Ascending aorta (tissue), 2 donors: Measurements from ENCODE around the gene FOXRED2. TPM values are rescaled to one million over a fixed set of nuclear protein-coding genes. Genes with fewer than 3 reads are reported as not detected.
"Not testable (repeated sequence)": the region's sequence is repeated elsewhere in the genome, so short reads cannot be mapped to it uniquely, and the experiment has no call there.

Source experiments
- DNase-seq, 2 donors: peaks; one replicate each; pipeline ENCODE4 v3.0.0-alpha.2; 2019; ENCODE audit warnings: low spot score in 2 of 2
- H3K27ac ChIP-seq, 2 donors: fragments of 200-600 bp; sonication (generic); one replicate each; pipeline ENCODE4 v1.5.1; 2016 to 2017; ENCODE audit warnings: mild to moderate bottlenecking in 1 of 2
- H3K27me3 ChIP-seq: fragments of 200-600 bp; sonication (generic); one replicate; pipeline ENCODE4 v1.5.1; 2017
- H3K36me3 ChIP-seq, 2 donors: fragments of 200-600 bp; sonication (generic); one replicate each; pipeline ENCODE4 v1.5.1; 2016
- H3K4me1 ChIP-seq, 2 donors: fragments of 200-600 bp; sonication (generic); one replicate each; pipeline ENCODE4 v1.5.1; 2016 to 2017; ENCODE audit warnings: mild to moderate bottlenecking in 1 of 2
- H3K4me3 ChIP-seq, 2 donors: fragments of 200-600 bp; sonication (generic); one replicate each; pipeline ENCODE4 v1.5.1; 2016 to 2017; ENCODE audit warnings: mild to moderate bottlenecking in 1 of 2
- H3K9me3 ChIP-seq, 2 donors: fragments of 200-600 bp; sonication (generic); one replicate each; pipeline ENCODE4 v1.5.1; 2016
- CTCF ChIP-seq, 3 experiments: fragments of 200-600 bp in 2 of 3; fragments of 450-650 bp in 1 of 3; sonication (generic) in 2 of 3; IDR thresholded peaks; one replicate each; pipeline ENCODE4 v1.5.1; 2016 to 2019; ENCODE audit warnings: antibody characterized with exemption in 3 of 3, mild to moderate bottlenecking in 1 of 3, moderate library complexity in 1 of 3
- intact Hi-C: fragments of 100-400 bp; cut with DNase I; formaldehyde crosslinking; loops from one replicate; pipeline ENCODE4 v1.15.1; 2023
- total RNA-seq: library from RNA; depleted of rRNA; stranded (reverse); fragments of >200 nt; gene quantifications from one replicate; pipeline ENCODE4 v1.1.0, GENCODE V29; 2016

The FOXRED2 gene
- total RNA-seq, 1 donor from 2014 or later = 25.9 TPM

- intact Hi-C loops = loop anchor here (5.0 kb wide), 1 partner anchor 1226 kb away; no protein-coding TSS in a partner anchor
- TF ChIP-seq CTCF (IDR thresholded peaks at IDR 0.05) = no peak
These were observed 21.5 kb upstream of the FOXRED2 start for GRCh38 chr22:36528341-36528740.

GRCh38 chr22:36522662-36523061 lies 15.8 kb upstream of the FOXRED2 start:
- Histone ChIP-seq H3K4me3 (no peak overlapping the region), H3K27ac (no peak overlapping the region), H3K36me3 (peaks cover 85% of the 10 kb centered on the region in 2 donors), H3K9me3 (no peaks in the 10 kb centered on the region), H3K27me3 (no peaks in the 10 kb centered on the region), H3K4me1 (peaks cover 0 to 4% of the 10 kb centered on the region in 2 donors)
- TF ChIP-seq CTCF (IDR thresholded peaks at IDR 0.05) = no peak
- intact Hi-C loops = no loop called here
- no peak for DNase-seq

More at GRCh38 chr22:36528341-36528740, 21.5 kb upstream of the FOXRED2 start:
- no peaks in the 10 kb centered on the region for H3K9me3 ChIP-seq
- peaks cover 28 to 29% of the 10 kb centered on the region in 2 donors for H3K36me3 ChIP-seq
- H3K4me3 ChIP-seq = peak overlapping the region; percentile 80
- H3K27me3 ChIP-seq = no peaks in the 10 kb centered on the region
- no peak for DNase-seq
- H3K27ac ChIP-seq = peak overlapping the region; percentile 88 to 93
- peaks cover 0 to 11% of the 10 kb centered on the region in 2 donors for H3K4me1 ChIP-seq

GRCh38 chr22:36520423-36520822 lies 13.6 kb upstream of the FOXRED2 start:
- no peak for DNase-seq
- intact Hi-C loops = no loop called here
- Histone ChIP-seq H3K9me3 (no peaks in the 10 kb centered on the region), H3K36me3 (peaks cover 99 to 100% of the 10 kb centered on the region in 2 donors), H3K27ac (no peak overlapping the region), H3K27me3 (no peaks in the 10 kb centered on the region), H3K4me3 (no peak overlapping the region), H3K4me1 (no peaks in the 10 kb centered on the region)
- TF ChIP-seq CTCF (IDR thresholded peaks at IDR 0.05) = no peak

- H3K27ac ChIP-seq, DNase-seq, intact Hi-C loops, H3K9me3 ChIP-seq, H3K4me3 ChIP-seq, H3K27me3 ChIP-seq, H3K4me1 ChIP-seq: not testable (repeated sequence)
- H3K36me3 ChIP-seq = peaks cover 99 to 100% of the 10 kb centered on the region in 2 donors
These were observed 13.1 kb upstream of the FOXRED2 start for GRCh38 chr22:36519906-36520305.

DNA sequence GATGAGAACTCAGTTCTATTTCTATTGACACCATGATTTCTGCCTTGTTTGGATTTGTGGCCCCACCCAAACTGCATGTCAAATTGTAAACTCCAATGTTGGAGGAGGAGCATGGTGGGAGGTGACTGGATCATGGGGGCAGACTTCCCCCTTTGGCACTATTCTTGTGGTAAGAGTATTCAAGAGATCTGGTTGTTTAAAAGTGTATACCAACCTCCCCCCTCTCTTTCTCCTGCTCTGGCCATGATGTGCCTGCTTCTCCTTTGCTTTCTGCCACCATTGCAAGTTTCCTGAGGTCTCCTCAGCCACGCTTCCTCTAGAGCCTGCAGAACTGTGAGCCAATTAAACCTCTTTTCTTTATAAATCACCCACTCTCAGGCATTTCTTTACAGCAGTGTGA lies 7.9 kb upstream of the FOXRED2 start:
- no peak for DNase-seq
- peaks cover 95% of the 10 kb centered on the region in 2 donors for H3K36me3 ChIP-seq
- no peaks in the 10 kb centered on the region for H3K4me1 ChIP-seq
- H3K27ac ChIP-seq = no peak overlapping the region
- no peak for TF ChIP-seq CTCF (IDR thresholded peaks at IDR 0.05)
- no peak overlapping the region for H3K4me3 ChIP-seq
- no peaks in the 10 kb centered on the region for H3K27me3 ChIP-seq
- intact Hi-C loops = no loop called here
- H3K9me3 ChIP-seq = no peaks in the 10 kb centered on the region

DNA sequence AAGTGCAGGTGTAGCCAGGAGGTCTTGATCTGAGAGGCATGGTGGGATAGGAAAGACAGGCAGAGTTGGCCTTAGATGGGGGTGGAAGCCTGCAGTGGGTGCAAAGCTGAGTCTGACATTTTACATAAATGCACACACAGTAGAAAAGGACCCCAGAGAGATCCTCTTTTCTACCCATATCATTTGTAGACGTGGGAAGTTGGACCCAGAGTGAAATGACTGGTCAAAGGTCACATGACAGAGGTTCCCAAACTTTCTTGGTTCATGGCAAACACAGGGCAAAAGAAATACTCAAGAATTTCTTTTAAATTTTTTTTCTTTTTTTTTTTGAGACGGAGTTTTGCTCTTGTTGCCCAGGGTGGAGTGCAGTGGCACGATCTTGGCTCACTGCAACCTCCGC lies 6.2 kb upstream of the FOXRED2 start:
- peaks cover 78% of the 10 kb centered on the region in 2 donors for H3K36me3 ChIP-seq

More for the DNA sequence above, 6.2 kb upstream of the FOXRED2 start:
- H3K4me1 ChIP-seq = no peaks in the 10 kb centered on the region
- TF ChIP-seq CTCF (IDR thresholded peaks at IDR 0.05) = no peak
- DNase-seq = no peak
- no peak overlapping the region for H3K4me3 ChIP-seq
- H3K9me3 ChIP-seq = no peaks in the 10 kb centered on the region
- H3K27me3 ChIP-seq = no peaks in the 10 kb centered on the region
- intact Hi-C loops = no loop called here
- no peak overlapping the region for H3K27ac ChIP-seq
